Stimulated activated CD4-positive, alpha-beta T cell treated with anti-CD3 and anti-CD28 coated beads, Interleukin-1b, Interleukin-23, amount 100 ng/mL, for 4 hours (primary cell): ENCODE results near the gene RASAL2.
"Not testable (repeated sequence)": the region's sequence is repeated elsewhere in the genome, so short reads cannot be mapped to it uniquely, and the experiment has no call there.

Experiments
- DNase-seq, 2 donors: peaks; one replicate each; pipeline ENCODE4 v3.0.0-alpha.2; 2020; ENCODE audit warnings: low read depth in 2 of 2

The RASAL2 gene

GRCh38 chr1:178119628-178120027 is 25.7 kb downstream of the RASAL2 start:
- DNase-seq = no peak

- DNase-seq = no peak
Measured at GRCh38 chr1:178120088-178120487, 26.2 kb downstream of the RASAL2 start.

GRCh38 chr1:178120520-178121052 is 26.7 kb downstream of the RASAL2 start:
- not testable (repeated sequence) for DNase-seq

GRCh38 chr1:178121883-178122282 is 28.0 kb downstream of the RASAL2 start:
- no peak for DNase-seq

GRCh38 chr1:178122283-178122682 is 28.4 kb downstream of the RASAL2 start:
- DNase-seq = no peak

GRCh38 chr1:178124115-178124514 is 30.2 kb downstream of the RASAL2 start:
- no peak for DNase-seq

GRCh38 chr1:178126261-178126660 is 32.4 kb downstream of the RASAL2 start:
- no peak for DNase-seq

- DNase-seq = no peak
Measured at GRCh38 chr1:178126741-178127185, 32.9 kb downstream of the RASAL2 start.

GRCh38 chr1:178127482-178128191 is 33.7 kb downstream of the RASAL2 start:
- DNase-seq = no peak

GRCh38 chr1:178133239-178133989 is 39.5 kb downstream of the RASAL2 start:
- DNase-seq = no peak

GRCh38 chr1:178134061-178134460 is 40.2 kb downstream of the RASAL2 start:
- DNase-seq = no peak

GRCh38 chr1:178137238-178137637 is 43.3 kb downstream of the RASAL2 start:
- no peak for DNase-seq

- no peak for DNase-seq
Measured at GRCh38 chr1:178142806-178143205, 48.9 kb downstream of the RASAL2 start.

- no peak for DNase-seq
Measured at GRCh38 chr1:178143730-178144690, 50.1 kb downstream of the RASAL2 start.

- DNase-seq = no peak
Measured at GRCh38 chr1:178145605-178146004, 51.7 kb downstream of the RASAL2 start.

GRCh38 chr1:178146436-178146835 is 52.5 kb downstream of the RASAL2 start:
- DNase-seq = no peak

- DNase-seq = no peak
Measured at GRCh38 chr1:178150610-178151009, 56.7 kb downstream of the RASAL2 start.

- DNase-seq = no peak
Measured at GRCh38 chr1:178151831-178152230, 57.9 kb downstream of the RASAL2 start.

- no peak for DNase-seq
Measured at GRCh38 chr1:178155481-178156255, 61.8 kb downstream of the RASAL2 start.

- DNase-seq = no peak
Measured at GRCh38 chr1:178160736-178161475, 67.0 kb downstream of the RASAL2 start.
